HEK293 (cell line): ENCODE results near the gene CHIT1.

Source experiments
- GLIS1 ChIP-seq: fragments of 450-650 bp; formaldehyde crosslinking; IDR thresholded peaks from 2 replicates; pipeline ENCODE4 v1.5.1; 2016; ENCODE audit warnings: missing biosample characterization, missing genetic modification characterization
- TCF7L2 ChIP-seq: IDR thresholded peaks from 2 replicates; pipeline ENCODE4 v1.6.1; 2011; ENCODE audit warnings: low read depth, mild to moderate bottlenecking, inconsistent platforms, low read length, moderate library complexity, borderline replicate concordance

DNA sequence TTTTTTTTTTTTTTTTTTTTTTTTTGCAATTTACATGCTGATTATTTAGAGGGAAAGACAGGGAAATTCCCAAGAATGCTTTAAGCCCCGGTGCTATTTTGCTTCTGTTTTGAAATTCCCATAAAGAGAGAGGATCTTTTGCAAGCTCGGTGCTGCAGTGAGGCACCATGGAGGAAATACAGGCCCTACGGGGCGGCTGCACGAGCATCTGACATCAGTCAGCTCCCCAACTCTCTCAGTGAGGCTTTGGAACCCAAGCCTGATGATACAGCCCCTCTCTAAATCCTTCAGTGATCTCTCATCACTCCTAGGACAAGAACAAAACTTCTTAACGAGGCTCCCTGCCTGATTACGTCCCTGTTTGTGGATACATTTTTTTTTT lies 42.2 kb downstream of the CHIT1 start:
- TF ChIP-seq GLIS1 (tag by site-specific recombination): no peak
- no peak for TF ChIP-seq TCF7L2
